Stimulated activated CD4-positive, alpha-beta T cell treated with anti-CD3 and anti-CD28 coated beads, Interleukin-15, amount 100 ng/mL, for 48 hours (primary cell): Measurements from ENCODE around the gene CCNF.
"Not testable (repeated sequence)": the region's sequence is repeated elsewhere in the genome, so short reads cannot be mapped to it uniquely, and the experiment has no call there.

ENCODE experiments used
- DNase-seq, 2 donors: peaks; one replicate each; pipeline ENCODE4 v3.0.0-alpha.2; 2020; ENCODE audit warnings: low read depth in 2 of 2

The CCNF gene, protein sequence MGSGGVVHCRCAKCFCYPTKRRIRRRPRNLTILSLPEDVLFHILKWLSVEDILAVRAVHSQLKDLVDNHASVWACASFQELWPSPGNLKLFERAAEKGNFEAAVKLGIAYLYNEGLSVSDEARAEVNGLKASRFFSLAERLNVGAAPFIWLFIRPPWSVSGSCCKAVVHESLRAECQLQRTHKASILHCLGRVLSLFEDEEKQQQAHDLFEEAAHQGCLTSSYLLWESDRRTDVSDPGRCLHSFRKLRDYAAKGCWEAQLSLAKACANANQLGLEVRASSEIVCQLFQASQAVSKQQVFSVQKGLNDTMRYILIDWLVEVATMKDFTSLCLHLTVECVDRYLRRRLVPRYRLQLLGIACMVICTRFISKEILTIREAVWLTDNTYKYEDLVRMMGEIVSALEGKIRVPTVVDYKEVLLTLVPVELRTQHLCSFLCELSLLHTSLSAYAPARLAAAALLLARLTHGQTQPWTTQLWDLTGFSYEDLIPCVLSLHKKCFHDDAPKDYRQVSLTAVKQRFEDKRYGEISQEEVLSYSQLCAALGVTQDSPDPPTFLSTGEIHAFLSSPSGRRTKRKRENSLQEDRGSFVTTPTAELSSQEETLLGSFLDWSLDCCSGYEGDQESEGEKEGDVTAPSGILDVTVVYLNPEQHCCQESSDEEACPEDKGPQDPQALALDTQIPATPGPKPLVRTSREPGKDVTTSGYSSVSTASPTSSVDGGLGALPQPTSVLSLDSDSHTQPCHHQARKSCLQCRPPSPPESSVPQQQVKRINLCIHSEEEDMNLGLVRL

DNA sequence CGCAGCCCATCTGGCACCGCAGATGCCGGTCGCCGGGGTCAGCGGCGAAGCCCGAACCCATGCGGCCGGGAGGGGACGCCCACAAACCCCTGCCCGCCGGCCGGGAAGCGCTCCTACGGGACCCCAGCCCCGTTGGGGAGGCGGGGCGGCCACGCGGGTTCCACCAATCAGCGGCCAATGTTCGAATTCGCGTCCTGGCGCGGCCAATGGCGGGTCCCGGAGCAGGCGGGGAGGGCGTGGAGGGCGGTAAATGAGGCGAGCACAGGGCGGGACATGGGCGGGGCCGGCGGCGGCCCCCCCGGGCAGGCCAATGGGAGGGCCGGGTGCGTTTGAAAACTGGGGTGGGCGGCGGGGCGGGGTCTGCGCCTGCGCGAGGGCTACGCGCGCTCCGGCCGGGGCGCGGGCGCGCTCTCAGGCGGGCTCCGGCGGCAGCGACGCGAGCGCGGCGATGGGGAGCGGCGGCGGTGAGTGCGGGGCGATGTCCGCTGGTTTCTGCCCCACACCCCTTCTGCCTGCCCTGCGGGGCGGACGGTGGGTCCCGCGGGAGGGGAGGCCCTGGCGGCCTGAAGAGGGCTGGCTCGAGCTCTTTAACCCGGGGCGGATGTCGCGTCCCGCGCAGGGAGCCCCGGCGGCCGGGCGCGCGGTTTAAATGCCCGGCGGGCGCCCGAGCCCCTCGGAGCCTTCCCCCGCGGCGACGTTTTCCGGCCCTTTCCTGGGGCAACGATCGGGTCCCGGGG is at the start of gene CCNF:
Gene CCNF (plus strand): TSS at position 414 of the 737 bp plus-strand sequence. CDS start 35 bp downstream, at position 449.
- peak; percentile 94 to 98 for DNase-seq

DNA sequence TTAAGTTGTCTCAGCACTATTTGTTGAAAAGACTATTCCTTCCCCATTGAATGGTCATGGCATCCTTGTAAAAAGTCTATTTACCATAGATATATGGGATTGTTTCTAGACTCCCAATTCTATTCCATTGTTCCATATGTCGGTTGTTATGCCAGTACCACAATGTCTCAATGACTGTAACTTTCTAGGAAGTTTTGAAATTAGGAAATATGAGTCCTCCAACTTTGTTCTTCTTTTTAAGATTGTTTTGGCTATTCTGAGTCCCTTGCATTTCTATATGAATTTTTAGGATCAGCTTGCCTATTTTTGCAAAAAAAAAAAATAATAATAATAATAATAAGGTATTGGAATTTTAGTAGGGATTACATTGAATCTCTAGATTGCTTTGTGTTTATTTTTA is 45.7 kb upstream of the CCNF start:
- no peak for DNase-seq

- DNase-seq: no peak
Observed at GRCh38 chr16:2384426-2384825, 44.8 kb upstream of the CCNF start.

DNA sequence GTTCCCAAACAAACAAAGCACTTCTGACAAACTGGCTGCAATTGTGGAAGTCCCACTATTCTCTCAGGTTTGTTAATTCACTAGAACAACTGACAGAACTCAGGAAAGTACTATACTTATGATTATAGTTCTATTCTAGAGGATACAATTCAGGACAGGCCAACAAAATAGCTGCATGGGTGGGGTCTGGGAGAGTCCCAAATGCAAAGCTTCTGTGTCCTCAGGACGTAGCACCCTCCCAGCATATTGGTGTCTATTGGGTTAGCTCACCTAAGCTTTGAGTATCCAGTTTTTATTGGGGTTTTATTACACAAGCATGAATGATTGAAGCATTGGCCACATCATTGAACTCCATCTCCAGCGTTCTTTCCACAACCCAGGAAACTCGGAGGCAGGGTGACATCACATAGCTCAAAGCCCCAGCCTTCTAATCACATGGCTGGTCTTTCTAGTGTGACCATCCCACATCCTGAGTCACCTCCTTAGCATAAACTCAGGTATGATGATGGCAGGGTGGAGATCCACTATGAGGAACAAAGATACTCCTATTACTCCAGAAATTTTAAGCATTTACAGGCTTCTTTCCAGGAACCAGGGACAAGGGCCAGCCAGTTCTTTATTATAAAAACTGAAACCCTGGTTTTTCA is 43.9 kb upstream of the CCNF start:
- no peak for DNase-seq

DNA sequence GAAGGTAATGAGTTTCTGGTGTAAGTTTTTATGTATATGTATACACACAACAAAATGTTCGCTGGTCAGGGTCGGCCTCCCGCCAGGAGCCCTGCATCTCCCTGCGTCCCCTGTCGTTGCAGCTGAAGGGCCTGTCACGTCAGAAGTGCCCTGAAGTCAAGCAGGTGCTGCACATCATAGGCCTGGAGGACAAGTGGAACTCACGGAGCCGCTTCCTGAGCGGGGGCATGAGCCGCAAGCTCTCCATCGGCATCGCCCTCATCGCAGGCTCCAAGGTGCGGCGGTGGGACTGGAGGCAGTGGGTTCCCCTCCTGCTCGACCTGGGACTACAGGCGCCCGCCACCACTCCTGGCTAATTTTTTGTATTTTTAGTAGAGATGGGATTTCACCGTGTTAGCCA is 43.3 kb upstream of the CCNF start:
- DNase-seq: not testable (repeated sequence)

DNA sequence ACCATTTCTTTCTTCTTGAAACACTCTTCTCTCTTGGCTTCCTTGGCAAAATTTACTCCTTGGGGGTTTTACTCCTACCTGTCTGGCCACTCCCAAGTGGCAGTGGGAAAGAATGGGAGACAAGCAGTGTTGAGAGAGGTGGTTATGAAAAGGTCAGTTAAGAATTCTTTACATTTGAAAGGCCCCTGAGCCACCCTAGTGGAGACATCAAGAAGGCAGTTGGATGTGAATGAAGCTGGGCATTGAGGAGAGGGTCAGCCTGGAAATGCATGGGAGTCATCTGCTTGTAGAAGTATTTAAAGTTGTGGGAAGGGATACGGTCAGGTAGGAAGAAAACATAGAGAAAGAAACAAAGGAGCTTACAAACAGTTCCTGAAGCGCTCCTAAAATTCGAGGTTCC is 42.3 kb upstream of the CCNF start:
- no peak for DNase-seq

DNA sequence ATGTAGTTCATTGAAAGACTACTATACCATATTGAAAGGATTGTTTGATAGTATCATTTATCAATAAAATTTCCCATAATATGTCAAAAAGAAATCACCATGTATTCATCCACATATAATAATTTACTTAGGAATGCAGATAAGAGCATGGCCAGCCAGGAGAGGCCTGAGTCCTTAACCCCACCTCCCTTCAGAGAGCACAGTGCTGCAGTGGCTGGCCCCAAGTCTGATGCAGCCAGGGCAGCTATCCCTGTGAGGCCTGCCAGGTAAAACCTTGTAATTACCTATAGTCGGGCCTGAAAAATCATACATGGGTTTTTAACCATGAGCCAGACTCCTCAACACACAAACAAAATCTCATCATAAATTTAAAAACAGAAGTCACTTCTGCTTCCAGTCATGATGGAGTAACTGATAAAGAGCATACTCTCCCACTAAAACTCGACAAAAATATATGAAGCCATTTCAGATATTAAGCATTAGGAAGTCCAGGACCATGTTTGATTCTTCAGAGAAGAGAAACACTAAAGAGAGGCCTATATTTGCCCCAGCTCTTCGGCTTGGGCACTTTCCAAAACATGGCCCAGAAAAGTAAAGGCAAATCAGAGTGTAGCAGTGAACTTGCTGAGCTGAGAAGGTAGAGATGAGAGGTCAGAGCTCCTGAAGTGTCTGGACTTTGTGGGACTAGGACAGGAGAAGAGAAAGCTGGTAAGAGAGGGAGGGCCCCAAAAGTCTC is 40.9 kb upstream of the CCNF start:
- DNase-seq: no peak

- DNase-seq: no peak
Observed at GRCh38 chr16:2388875-2389433, 40.3 kb upstream of the CCNF start.

DNA sequence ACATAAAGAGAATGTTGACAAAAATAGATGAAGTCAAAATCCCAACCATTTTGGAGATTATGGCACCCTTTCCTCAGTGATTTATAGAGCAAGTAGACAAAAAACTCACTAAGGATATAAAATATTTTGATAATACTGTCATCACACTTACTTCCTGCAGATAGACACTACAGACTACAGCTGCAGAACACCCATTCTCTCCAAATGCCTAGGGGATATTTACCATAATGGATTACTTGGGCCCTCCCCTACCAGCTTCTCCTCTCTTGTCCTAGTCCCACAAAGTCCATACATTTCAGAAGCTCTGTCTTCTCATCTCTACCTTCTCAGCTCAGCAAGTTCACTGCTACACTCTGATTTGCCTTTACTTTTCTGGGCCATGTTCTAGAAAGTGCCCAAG is 37.2 kb upstream of the CCNF start:
- no peak for DNase-seq

GRCh38 chr16:2398520-2398919 is 30.7 kb upstream of the CCNF start:
- no peak for DNase-seq

DNA sequence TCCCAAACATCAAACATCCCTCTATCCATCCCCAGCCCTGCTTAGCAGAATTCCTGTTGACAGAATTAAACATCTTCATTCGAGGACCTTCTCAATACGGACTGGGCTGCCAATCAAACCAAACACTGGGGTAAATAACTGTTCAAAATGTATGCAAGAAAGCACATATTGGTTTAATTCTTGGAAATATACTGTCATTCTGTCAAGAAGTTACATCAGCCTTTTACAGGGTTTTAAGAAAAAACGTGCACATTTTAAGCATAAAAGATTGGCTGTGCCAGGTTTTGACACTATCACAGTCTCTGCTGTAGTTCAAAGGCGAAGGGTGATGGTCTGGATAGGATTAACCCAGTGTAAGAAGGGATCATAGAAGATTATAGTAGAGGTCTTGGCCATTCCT is 25.1 kb upstream of the CCNF start:
- no peak for DNase-seq

- DNase-seq: no peak
Observed at GRCh38 chr16:2415085-2415484, 14.2 kb upstream of the CCNF start.

DNA sequence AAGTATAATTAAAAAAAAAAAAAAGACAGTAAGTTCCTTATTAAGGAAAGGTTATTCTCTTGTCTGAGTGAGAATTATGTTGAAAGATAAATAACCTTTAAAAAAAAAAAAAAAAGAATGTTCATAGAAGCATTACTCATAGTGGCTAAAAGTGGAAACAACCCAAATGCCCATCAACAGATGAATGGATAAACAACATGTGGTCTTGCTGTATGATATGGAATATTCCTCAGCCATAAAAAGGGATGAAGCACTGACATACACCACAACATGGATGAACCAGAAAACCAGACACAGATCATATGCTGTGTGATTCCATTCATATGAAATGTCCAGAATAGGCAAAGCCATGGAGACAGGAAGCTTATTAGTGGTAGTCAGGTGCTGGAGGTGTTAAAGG is 9.2 kb upstream of the CCNF start:
- DNase-seq: no peak

DNA sequence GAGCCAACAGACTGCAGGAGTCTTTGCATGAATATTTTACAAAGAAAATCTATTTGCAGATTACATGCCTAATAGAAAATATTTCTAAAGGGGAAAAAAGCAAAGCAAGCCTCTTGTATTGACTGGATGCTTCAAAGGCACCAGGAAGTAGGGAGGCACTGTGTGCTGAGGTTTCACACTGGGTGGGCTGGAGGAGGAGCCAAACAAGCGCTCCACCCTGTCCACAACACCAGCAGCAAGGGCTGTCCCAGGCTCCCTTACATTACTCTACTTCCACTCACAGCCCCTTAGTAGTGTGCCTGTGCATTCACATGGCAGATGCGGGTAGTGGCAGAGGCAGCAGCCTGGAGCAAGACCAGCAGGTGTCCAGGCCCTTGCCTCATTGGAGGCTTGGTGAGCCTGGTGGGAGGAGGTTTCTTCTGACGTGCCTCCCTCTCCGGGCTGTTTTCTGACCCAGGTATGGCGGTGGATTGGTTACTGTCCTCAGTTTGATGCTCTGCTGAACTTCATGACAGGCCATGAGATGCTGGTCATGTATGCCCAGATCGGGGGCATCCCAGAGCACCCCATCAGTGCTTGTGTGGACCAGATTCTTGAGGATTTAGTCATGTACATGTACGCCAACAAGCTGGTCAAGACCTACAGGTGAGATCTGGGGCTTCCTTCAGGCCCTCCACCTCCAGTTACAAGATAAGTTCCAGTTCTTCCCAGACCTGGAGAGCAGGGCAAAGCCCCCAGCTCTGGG is 7.0 kb upstream of the CCNF start:
- DNase-seq: no peak

- DNase-seq: no peak
Observed at GRCh38 chr16:2424061-2425007, 4.9 kb upstream of the CCNF start.

DNA sequence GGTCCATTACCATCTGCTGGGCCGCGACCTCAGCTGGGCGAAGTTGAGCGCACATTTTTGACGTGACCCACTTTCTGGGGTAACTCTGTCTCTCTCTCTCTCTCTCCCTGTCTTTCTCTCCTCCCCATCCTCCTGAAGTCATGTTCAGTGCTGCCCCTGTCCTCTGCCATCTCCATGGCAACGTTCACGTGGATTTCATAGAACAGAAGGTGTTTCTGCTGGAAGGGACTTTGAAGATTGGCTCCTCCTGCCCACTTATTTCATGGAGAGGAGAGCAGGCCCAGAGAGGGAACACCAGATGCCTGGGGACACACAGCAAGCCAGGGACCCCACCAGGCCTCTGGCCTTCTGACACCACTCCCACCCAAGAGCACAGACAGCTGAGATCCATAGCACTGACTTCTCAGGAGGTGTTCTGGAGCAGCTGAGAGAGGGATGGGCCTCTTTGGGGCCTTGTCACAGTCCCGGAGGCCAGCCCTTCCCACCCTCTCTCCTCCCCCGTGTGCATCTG is 4.2 kb upstream of the CCNF start:
- DNase-seq: no peak

GRCh38 chr16:2425825-2426430 is 3.3 kb upstream of the CCNF start:
- DNase-seq: no peak

DNA sequence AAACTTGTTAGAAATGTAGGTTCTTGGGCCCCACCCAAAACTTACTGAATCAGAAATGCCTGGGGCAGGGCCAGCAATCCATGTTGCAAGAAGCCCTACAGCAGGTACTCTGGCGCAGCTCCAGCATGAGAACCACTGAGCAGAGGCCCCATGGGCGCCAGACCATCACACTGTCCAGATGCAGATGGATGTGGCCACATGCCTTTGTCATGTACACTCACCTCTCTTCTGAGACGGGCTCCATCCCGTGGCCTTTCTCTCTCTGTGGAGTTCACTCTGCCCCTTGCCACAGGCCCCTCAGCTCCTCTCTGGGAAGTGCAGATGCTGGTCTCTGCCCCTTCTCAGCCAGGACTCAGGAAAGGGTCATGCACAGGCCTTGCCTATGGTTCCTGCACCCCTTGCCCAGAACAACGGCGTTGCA is 2.3 kb upstream of the CCNF start:
- no peak for DNase-seq
